ENCODE measurements around the gene KIF5B. TPM values are rescaled to one million over a fixed set of nuclear protein-coding genes. Genes with fewer than 3 reads are reported as not detected.

KIF5B gene
- total and polyA plus RNA-seq, 10 of the 15 experiments (the other 5 are each of a cell fraction or from before 2014, with no cell fraction given), result 14.7 to 47.4 (median 33.1) TPM

DNA sequence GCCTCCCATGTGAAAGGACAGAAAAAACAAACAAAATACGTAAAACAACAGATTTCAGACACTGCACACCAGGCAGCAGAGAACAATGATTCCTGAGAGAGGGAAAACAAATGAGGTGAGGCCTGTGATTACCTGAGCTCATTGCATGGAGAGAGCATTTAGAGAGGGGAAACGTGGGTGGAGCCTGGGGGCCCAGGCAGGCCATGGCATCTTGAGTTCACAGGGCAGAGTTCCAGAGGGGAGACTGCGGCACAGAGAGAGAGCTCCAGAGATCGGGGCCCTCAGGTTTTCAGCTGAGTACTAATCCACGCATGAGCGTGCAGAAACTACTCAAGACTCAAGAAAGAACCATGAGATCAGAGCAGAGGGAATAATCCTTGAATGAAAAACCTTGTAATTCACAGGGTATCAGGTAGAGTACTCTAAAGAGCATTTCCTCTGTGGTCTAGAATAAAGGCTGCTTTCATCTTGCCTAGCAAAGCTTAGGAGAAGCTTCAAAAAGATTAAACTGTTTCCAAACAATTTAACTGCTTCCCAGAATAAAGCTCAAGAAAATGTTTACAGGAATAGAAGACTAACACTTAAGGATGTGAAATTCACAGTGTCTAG, 81.0 kb downstream of the KIF5B start:
- Histone ChIP-seq H4K20me1 (ENCODE audit: control insufficient read depth, insufficient read depth) (no peaks in the 10 kb centered on the region), H3K27ac (ENCODE audit: control insufficient read depth, insufficient read depth) (no peak overlapping the region), H3K27me3 (replicated peaks in 1 of 2; ENCODE audit: control insufficient read depth in 2 of 2, insufficient read depth in 2 of 2, low read length in 1 of 2) (no peaks in the 10 kb centered on the region), H2AFZ (ENCODE audit: control insufficient read depth, low read depth, low read length) (no peak overlapping the region), H3K4me1 (ENCODE audit: control insufficient read depth, insufficient read depth, low read length) (0 out of 2 replicates have a peak, but pooled peaks cover 3% of the 10 kb centered on the region), H3K4me3 (no peak overlapping the region), H3K4me2 (ENCODE audit: control insufficient read depth, insufficient read depth) (no peak overlapping the region), H3K36me3 (ENCODE audit: control insufficient read depth in 2 of 2, insufficient read depth in 2 of 2, low read length in 1 of 2) (no peaks in the 10 kb centered on the region), H3K79me2 (ENCODE audit: control insufficient read depth, insufficient read depth, low read length) (no peaks in the 10 kb centered on the region), H3K9me3 (replicated peaks; ENCODE audit: control insufficient read depth, insufficient read depth, low read length) (no peaks in the 10 kb centered on the region), H3K9ac (ENCODE audit: control insufficient read depth, insufficient read depth, low read length) (no peak overlapping the region)
- TF ChIP-seq SREBF2 (IDR thresholded peaks at IDR 0.05; ENCODE audit: low read length), result no peak
- no peak for TF ChIP-seq MEF2B (IDR thresholded peaks at IDR 0.05; ENCODE audit: partially characterized antibody, poor library complexity, severe bottlenecking)
- no peak for TF ChIP-seq TBL1XR1 (IDR thresholded peaks at IDR 0.05; ENCODE audit: low read depth, low read length)
- no peak for TF ChIP-seq SUPT20H (IDR thresholded peaks at IDR 0.05; ENCODE audit: borderline replicate concordance, control insufficient read depth, low read depth, low read length)
- no peak for TF ChIP-seq ZNF217 (IDR thresholded peaks at IDR 0.05)
- TF ChIP-seq CHD4 (IDR thresholded peaks at IDR 0.05), result no peak
- no peak for TF ChIP-seq POLR2AphosphoS5 (IDR thresholded peaks at IDR 0.05; ENCODE audit: low read length)
- TF ChIP-seq, protein P1, sequence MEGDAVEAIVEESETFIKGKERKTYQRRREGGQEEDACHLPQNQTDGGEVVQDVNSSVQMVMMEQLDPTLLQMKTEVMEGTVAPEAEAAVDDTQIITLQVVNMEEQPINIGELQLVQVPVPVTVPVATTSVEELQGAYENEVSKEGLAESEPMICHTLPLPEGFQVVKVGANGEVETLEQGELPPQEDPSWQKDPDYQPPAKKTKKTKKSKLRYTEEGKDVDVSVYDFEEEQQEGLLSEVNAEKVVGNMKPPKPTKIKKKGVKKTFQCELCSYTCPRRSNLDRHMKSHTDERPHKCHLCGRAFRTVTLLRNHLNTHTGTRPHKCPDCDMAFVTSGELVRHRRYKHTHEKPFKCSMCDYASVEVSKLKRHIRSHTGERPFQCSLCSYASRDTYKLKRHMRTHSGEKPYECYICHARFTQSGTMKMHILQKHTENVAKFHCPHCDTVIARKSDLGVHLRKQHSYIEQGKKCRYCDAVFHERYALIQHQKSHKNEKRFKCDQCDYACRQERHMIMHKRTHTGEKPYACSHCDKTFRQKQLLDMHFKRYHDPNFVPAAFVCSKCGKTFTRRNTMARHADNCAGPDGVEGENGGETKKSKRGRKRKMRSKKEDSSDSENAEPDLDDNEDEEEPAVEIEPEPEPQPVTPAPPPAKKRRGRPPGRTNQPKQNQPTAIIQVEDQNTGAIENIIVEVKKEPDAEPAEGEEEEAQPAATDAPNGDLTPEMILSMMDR (IDR thresholded peaks at IDR 0.05 in 2 of 3, conservative IDR thresholded peaks at IDR 0.05 in 1 of 3; ENCODE audit: control insufficient read depth in 2 of 3, extremely low read depth in 1 of 3, insufficient read depth in 1 of 3, low read depth in 3 of 3, low read length in 3 of 3), result no peak
- TF ChIP-seq, protein P2, sequence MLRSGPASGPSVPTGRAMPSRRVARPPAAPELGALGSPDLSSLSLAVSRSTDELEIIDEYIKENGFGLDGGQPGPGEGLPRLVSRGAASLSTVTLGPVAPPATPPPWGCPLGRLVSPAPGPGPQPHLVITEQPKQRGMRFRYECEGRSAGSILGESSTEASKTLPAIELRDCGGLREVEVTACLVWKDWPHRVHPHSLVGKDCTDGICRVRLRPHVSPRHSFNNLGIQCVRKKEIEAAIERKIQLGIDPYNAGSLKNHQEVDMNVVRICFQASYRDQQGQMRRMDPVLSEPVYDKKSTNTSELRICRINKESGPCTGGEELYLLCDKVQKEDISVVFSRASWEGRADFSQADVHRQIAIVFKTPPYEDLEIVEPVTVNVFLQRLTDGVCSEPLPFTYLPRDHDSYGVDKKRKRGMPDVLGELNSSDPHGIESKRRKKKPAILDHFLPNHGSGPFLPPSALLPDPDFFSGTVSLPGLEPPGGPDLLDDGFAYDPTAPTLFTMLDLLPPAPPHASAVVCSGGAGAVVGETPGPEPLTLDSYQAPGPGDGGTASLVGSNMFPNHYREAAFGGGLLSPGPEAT (IDR thresholded peaks at IDR 0.05; ENCODE audit: low read depth), result no peak
- TF ChIP-seq GABPA (IDR thresholded peaks at IDR 0.05; ENCODE audit: low read depth), result no peak
- TF ChIP-seq, protein P3, sequence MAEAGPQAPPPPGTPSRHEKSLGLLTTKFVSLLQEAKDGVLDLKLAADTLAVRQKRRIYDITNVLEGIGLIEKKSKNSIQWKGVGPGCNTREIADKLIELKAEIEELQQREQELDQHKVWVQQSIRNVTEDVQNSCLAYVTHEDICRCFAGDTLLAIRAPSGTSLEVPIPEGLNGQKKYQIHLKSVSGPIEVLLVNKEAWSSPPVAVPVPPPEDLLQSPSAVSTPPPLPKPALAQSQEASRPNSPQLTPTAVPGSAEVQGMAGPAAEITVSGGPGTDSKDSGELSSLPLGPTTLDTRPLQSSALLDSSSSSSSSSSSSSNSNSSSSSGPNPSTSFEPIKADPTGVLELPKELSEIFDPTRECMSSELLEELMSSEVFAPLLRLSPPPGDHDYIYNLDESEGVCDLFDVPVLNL (IDR thresholded peaks at IDR 0.05; ENCODE audit: low read depth, low read length), result no peak
- intact Hi-C loops (cut with micrococcal nuclease; ENCODE audit: unreplicated experiment), result no loop called here
- ChIA-PET RAD21 (ENCODE audit: unreplicated experiment) (no interaction called here), SMC1A (ENCODE audit: uncharacterized antibody, unreplicated experiment) (interaction anchor here (0.6 to 1.1 kb wide), 3 partner anchors 9 to 113 kb away, joined by 3 to 4 read pairs (median 3); no protein-coding TSS in a partner anchor), CTCF (interaction anchor here (1.0 to 1.1 kb wide), 2 partner anchors 27 to 113 kb away, joined by 3 to 4 read pairs; no protein-coding TSS in a partner anchor), POLR2A (no interaction called here)
- DNase-seq (ENCODE audit: low read depth, low spot score) (no peak), FAIRE-seq (no peak), ATAC-seq (no peak)
- no TSS peak for BruUV-seq (replicated peaks)
- in situ Hi-C loops (cut with MboI), result no loop called here
- 80% methylated on average over 6 of the region's 6 CpGs for WGBS (ENCODE audit: insufficient coverage, insufficient replicate concordance, low lambda C conversion rate, missing lambda C conversion rate)

Measured in GM12878 (cell line).